Smooth muscle cell (in vitro differentiated cells): ENCODE data around the gene ELOB. TPM values are rescaled to one million over a fixed set of nuclear protein-coding genes. Genes with fewer than 3 reads are reported as not detected.

Experiments
- DNase-seq: peaks from one replicate; lab custom pipeline; 2025; ENCODE audit not compliant: unreplicated experiment; lab: John Stamatoyannopoulos, UW
- H2AFZ ChIP-seq: fragments of 200-600 bp; sonication (generic); 2 replicates; pipeline ENCODE4 v1.6.0; 2016; ENCODE audit warnings: antibody characterized with exemption, low read depth, mild to moderate bottlenecking
- H3F3A ChIP-seq: fragments of 200-600 bp; sonication (generic); 2 replicates; pipeline ENCODE4 v1.6.0; 2017; ENCODE audit warnings: antibody characterized with exemption, low read depth
- H3K27ac ChIP-seq: fragments of 200-600 bp; sonication (generic); 2 replicates; pipeline ENCODE4 v1.5.1; 2016; ENCODE audit warnings: low read depth, mild to moderate bottlenecking
- H3K27me3 ChIP-seq: fragments of 200-600 bp; sonication (generic); 2 replicates; pipeline ENCODE4 v1.6.1; 2016; ENCODE audit warnings: low read depth, mild to moderate bottlenecking
- H3K36me3 ChIP-seq: fragments of 200-600 bp; sonication (generic); 2 replicates; pipeline ENCODE4 v1.5.1; 2016; ENCODE audit warnings: low read depth
- H3K4me1 ChIP-seq: fragments of 200-600 bp; sonication (generic); 2 replicates; pipeline ENCODE4 v1.5.1; 2016; ENCODE audit warnings: low read depth
- H3K4me2 ChIP-seq: fragments of 200-600 bp; sonication (generic); 2 replicates; pipeline ENCODE4 v1.6.0; 2016; ENCODE audit warnings: mild to moderate bottlenecking
- H3K4me3 ChIP-seq: fragments of 200-600 bp; sonication (generic); 2 replicates; pipeline ENCODE4 v1.5.1; 2016; ENCODE audit warnings: mild to moderate bottlenecking
- H3K79me2 ChIP-seq: fragments of 200-600 bp; sonication (generic); 2 replicates; pipeline ENCODE4 v1.6.0; 2016; ENCODE audit warnings: low read depth, mild to moderate bottlenecking
- H3K9ac ChIP-seq: fragments of 200-600 bp; sonication (generic); 2 replicates; pipeline ENCODE4 v1.6.0; 2016; ENCODE audit warnings: low read depth
- H3K9me3 ChIP-seq: fragments of 200-600 bp; sonication (generic); replicated peaks from 2 replicates; pipeline ENCODE4 v1.5.1; 2016; ENCODE audit warnings: low read depth
- H4K20me1 ChIP-seq: fragments of 200-600 bp; sonication (generic); 2 replicates; pipeline ENCODE4 v1.6.0; 2016; ENCODE audit warnings: low read depth
- WGBS: methylation state at CpG from one replicate; pipeline ENCODE4 v1.1.7; 2016; ENCODE audit warnings: low lambda C conversion rate; 5-methylcytosine and 5-hydroxymethylcytosine counted together
- polyA plus RNA-seq: library from polyadenylated mRNA; unstranded; fragments of >200 nt; fragmentation: Nextera tagmentation; extraction: Ambion mirVana; gene quantifications from 2 replicates; pipeline ENCODE4 v1.2.1, GENCODE V29; 2016
- total RNA-seq: library from RNA; depleted of rRNA; stranded (reverse); fragments of >200 nt; gene quantifications from 2 replicates; pipeline ENCODE4 v1.2.3, GENCODE V29; 2014
- TF ChIP-seq, protein P1 (sequence below): fragments of 200-600 bp; sonication (generic); IDR thresholded peaks from 2 replicates; pipeline ENCODE4 v1.5.1; 2017; ENCODE audit warnings: borderline replicate concordance, mild to moderate bottlenecking, antibody characterized with exemption; ENCODE audit not compliant: insufficient read depth, poor library complexity, severe bottlenecking

The ELOB gene
- total and polyA plus RNA-seq, 2 experiments from 2014 or later = 709 to 1,090 TPM

DNA sequence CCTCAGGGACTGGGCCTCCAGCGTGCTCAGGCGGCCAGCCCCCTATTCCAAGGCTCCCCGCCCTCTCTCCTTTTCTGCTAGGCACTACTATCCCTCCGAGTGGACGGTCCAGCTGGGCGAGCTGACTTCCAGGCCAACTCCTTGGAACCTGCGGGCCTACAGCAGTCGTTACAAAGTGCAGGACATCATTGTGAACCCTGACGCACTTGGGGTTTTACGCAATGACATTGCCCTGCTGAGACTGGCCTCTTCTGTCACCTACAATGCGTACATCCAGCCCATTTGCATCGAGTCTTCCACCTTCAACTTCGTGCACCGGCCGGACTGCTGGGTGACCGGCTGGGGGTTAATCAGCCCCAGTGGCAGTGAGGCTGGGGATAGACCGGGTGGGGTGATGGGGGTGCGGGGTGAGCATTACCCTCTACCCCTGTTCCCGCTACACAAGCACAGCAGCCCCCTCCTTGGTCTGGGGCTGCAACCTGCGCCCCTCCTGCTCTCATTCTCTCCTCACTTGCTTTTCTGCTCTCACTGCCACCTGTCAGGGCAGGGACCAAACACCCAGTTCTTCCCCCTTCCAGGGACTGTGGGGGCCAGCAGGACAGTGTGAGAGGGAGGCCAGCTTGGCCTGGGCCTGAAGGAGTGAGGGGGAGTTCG, 22.3 kb upstream of the ELOB start:
- Histone ChIP-seq H3K9me3 (no peaks in the 10 kb centered on the region), H3K27ac (no peak overlapping the region), H3K27me3 (no peaks in the 10 kb centered on the region), H3F3A (peaks cover 4% of the 10 kb centered on the region), H3K9ac (no peak overlapping the region), H2AFZ (no peak overlapping the region), H3K4me3 (no peak overlapping the region), H3K4me1 (no peaks in the 10 kb centered on the region), H3K36me3 (no peaks in the 10 kb centered on the region), H3K4me2 (no peak overlapping the region), H4K20me1 (no peaks in the 10 kb centered on the region), H3K79me2 (no peaks in the 10 kb centered on the region)
- 86% methylated on average over 20 of the region's 21 CpGs for whole genome bisulfite sequencing
- TF ChIP-seq, protein P1, sequence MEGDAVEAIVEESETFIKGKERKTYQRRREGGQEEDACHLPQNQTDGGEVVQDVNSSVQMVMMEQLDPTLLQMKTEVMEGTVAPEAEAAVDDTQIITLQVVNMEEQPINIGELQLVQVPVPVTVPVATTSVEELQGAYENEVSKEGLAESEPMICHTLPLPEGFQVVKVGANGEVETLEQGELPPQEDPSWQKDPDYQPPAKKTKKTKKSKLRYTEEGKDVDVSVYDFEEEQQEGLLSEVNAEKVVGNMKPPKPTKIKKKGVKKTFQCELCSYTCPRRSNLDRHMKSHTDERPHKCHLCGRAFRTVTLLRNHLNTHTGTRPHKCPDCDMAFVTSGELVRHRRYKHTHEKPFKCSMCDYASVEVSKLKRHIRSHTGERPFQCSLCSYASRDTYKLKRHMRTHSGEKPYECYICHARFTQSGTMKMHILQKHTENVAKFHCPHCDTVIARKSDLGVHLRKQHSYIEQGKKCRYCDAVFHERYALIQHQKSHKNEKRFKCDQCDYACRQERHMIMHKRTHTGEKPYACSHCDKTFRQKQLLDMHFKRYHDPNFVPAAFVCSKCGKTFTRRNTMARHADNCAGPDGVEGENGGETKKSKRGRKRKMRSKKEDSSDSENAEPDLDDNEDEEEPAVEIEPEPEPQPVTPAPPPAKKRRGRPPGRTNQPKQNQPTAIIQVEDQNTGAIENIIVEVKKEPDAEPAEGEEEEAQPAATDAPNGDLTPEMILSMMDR = no peak
- no peak for DNase-seq

DNA sequence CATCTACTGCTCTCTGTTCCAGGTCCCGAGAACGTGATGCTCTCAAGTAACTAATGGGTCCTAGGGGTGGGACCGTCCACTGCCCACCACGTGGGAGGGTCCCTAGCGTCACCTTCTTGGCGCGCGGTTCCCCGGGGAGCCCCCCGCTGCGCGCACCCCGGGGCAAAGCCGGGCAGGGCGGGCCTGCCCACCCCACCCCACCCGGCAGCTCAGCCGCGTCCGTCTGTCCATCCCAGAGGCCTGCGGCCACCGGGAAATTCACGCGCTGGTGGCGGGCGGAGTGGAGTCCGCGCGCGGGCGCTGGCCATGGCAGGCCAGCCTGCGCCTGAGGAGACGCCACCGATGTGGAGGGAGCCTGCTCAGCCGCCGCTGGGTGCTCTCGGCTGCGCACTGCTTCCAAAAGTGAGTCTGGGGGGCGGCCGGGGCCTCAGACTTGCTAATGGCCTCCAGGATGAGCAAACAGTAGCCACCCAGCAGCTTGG, 21.7 kb upstream of the ELOB start:
- Histone ChIP-seq H3K79me2 (no peaks in the 10 kb centered on the region), H3K9me3 (no peaks in the 10 kb centered on the region), H3K27ac (no peak overlapping the region), H3K4me1 (no peaks in the 10 kb centered on the region), H3K9ac (no peak overlapping the region), H3K36me3 (no peaks in the 10 kb centered on the region), H3F3A (peaks cover 4% of the 10 kb centered on the region), H3K4me3 (no peak overlapping the region), H4K20me1 (no peaks in the 10 kb centered on the region), H3K27me3 (no peaks in the 10 kb centered on the region), H2AFZ (no peak overlapping the region), H3K4me2 (no peak overlapping the region)
- no peak for DNase-seq
- WGBS = 95% methylated on average over 26 of the region's 39 CpGs
- TF ChIP-seq, protein P1 = no peak

GRCh38 chr16:2795395-2796143, 18.5 kb upstream of the ELOB start:
- TF ChIP-seq, protein P1 = no peak
- H2AFZ ChIP-seq = no peak overlapping the region
- H3K79me2 ChIP-seq = no peaks in the 10 kb centered on the region
- 74% methylated on average over 7 of the region's 7 CpGs for WGBS
- H3K27ac ChIP-seq = peak overlapping the region; percentile 28
- no peaks in the 10 kb centered on the region for H3K36me3 ChIP-seq
- H3K4me1 ChIP-seq = no peaks in the 10 kb centered on the region
- no peak for DNase-seq
- H3K27me3 ChIP-seq = peaks cover 6% of the 10 kb centered on the region
- H4K20me1 ChIP-seq = no peaks in the 10 kb centered on the region
- H3F3A ChIP-seq = peaks cover 4% of the 10 kb centered on the region
- no peak overlapping the region for H3K9ac ChIP-seq
- H3K4me2 ChIP-seq = no peak overlapping the region
- H3K4me3 ChIP-seq = no peak overlapping the region
- H3K9me3 ChIP-seq = no peaks in the 10 kb centered on the region

DNA sequence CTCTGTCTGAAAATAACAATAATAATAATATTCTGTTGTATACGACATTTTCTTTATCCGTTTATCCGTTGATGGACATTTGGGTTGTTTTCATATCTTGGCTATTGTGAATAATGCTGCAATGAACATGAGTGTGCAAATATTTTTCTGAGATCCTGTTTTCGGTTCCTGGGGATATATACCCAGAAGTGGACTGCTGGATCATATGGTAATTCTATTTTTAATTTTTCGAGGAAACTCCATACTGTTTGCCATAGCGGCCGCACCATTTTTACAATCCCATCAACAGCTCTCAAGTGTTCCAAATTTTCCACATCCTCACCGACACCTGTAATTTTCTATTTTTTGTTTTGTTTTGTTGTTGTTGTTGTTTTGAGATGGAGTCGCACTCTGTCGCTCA, 15.9 kb upstream of the ELOB start:
- no peaks in the 10 kb centered on the region for H3K4me1 ChIP-seq
- H3K9me3 ChIP-seq = no peaks in the 10 kb centered on the region
- H4K20me1 ChIP-seq = no peaks in the 10 kb centered on the region
- DNase-seq = no peak
- H3K27me3 ChIP-seq = peaks cover 18% of the 10 kb centered on the region
- no peak overlapping the region for H2AFZ ChIP-seq
- 89% methylated on average over 10 of the region's 10 CpGs for WGBS
- peaks cover 4% of the 10 kb centered on the region for H3F3A ChIP-seq
- no peak overlapping the region for H3K4me3 ChIP-seq
- TF ChIP-seq, protein P1 = no peak
- no peaks in the 10 kb centered on the region for H3K36me3 ChIP-seq
- no peak overlapping the region for H3K27ac ChIP-seq
- no peak overlapping the region for H3K4me2 ChIP-seq
- H3K9ac ChIP-seq = no peak overlapping the region
- H3K79me2 ChIP-seq = no peaks in the 10 kb centered on the region
